GM19043 (cell line): ENCODE measurements around the gene MAML3.

Source experiments
- ATAC-seq: cut with Tn5 transposase; IDR thresholded peaks from one replicate; pipeline ENCODE4 v1.9.1; 2021; ENCODE audit warnings: low read depth; ENCODE audit not compliant: unreplicated experiment

Gene MAML3

DNA sequence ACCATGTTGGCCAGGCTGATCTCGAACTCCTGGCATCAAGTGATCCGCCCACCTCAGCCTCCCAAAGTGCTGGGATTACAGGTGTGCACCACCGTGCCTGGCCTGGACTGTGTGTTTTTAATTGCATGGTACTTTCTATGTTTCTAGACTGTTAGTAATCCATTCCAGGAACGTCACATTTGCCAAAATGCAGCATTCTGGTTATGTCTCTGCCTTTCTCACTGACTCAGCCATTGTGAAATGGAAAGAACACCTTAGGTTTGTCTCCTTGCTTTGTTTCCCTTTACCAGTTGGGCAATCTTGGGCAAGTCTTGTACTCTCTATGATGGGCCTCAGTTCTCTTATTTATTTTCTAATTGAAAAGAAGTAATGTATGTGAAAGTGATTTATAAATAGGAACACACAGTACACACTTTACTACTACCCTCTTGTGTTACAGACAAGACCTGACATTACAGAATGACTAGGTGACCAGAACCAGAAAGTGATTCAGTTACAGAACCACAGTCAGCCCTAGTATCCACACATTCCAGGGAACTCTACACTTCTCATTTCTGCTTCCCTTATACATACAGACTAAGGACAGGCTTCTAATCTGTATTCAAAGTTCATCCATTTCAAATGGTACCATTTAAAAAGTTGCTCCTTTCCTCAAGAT is 301.2 kb downstream of the MAML3 start:
- no peak for ATAC-seq

DNA sequence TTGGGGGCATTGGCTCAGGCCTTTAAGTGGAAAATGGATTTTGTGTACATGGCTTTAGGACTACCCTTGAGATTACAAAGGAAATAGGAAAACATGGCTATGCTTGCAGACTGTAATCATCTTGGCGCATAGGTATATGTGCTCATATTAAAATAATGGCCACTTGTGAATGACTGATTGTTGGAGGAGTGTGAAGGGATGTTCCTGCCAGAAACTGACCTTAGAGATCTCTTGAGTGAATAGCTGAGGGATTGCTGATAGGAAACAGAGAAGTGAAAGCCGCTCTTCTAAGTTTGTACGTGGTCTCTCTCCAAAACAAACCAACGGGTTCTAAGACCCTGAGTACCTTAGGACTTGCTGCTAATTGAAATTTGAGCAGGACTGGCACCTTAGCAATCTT is 302.3 kb downstream of the MAML3 start:
- ATAC-seq: no peak

DNA sequence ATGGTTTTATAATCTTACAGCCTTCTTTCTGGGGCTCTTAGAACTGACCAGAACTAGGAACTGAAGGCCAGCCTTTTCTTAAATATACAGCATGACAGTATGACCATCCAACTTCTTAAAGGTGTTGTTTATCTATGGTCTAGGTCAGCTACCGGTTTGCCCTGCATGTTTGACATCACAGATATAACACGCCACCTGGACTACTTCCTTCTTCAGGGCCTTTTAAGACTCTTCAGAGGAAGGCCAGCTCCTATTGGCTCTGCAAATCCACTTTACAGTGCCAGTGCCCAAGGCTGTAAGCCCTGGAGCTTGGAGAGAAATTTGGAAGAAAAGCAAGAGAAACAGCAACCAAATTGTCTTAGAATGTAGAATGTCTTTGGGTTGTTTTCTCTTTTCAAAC is 302.9 kb downstream of the MAML3 start:
- no peak for ATAC-seq

DNA sequence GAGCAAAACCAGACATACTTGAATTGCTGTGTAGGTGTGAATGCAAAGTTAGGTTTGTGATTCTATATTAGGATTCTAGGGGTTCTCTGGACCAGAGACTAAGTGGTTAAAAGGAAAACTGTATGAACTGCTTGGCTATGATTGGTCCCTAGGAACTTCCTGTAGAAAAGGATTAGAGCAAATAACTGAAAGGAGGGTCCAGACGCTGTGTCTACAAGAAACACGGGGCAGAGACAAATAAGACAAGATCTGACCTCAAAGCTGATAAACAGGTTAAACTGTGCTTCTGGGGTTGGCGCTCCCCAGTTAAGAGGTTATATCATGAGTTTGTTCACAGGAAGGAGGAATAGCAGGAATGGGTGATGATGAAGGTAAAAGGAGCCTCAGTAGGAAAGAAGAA is 304.8 kb downstream of the MAML3 start:
- ATAC-seq: no peak

DNA sequence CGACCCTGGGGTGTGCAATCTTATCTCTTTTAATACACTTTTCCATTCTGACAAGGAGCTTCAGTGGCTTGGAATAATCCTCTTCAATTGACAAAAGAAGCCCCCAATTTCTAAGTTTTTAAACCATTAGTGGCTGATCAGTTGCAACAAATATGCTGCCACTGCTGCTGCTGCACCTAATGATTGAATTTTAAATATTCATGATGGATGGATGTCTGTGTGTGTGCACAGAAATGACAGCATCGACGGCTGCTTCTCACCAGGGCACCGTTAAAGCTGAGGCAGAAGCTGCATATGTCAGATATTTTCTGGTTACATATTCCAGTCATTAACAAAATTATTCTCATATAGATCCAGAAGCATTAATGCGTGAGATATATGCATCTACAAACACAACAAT is 306.0 kb downstream of the MAML3 start:
- ATAC-seq: no peak

DNA sequence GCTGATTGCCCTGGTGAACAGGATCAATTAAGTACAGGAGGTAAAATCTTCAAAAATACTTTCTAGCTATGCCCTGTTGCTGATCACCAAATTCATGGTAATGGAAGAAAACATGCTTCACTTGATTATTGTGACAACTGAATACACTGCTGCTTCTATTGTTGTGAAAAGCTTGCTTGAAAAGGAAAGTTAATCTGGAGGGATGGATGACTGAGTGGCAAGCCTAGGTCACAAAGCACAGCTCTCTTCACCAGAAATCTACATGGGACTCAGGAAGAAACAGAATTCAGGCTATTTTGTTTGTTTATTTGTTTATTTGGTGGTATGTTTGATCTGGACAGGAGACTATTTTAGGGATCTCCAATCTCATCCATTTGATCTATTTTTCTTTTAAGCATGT is 306.4 kb downstream of the MAML3 start:
- no peak for ATAC-seq

DNA sequence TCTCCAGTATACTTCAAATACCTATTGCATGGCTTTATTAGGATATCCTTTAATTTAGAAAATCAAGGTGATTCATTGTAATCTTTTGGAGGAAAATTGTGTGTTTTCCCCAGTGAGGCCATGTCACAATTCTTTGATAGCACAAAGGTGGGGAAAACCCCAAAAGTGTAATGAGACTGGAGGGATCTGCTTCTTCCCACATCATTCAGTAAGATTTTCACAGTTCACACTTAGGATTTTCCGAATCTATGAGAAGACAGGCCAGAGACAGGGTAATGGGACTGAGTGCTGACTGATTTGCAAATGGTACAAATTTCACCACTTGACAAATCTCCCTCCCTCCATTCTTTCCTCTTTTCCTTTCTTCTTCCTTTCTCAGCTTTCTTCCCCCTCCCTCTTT is 307.2 kb downstream of the MAML3 start:
- no peak for ATAC-seq

DNA sequence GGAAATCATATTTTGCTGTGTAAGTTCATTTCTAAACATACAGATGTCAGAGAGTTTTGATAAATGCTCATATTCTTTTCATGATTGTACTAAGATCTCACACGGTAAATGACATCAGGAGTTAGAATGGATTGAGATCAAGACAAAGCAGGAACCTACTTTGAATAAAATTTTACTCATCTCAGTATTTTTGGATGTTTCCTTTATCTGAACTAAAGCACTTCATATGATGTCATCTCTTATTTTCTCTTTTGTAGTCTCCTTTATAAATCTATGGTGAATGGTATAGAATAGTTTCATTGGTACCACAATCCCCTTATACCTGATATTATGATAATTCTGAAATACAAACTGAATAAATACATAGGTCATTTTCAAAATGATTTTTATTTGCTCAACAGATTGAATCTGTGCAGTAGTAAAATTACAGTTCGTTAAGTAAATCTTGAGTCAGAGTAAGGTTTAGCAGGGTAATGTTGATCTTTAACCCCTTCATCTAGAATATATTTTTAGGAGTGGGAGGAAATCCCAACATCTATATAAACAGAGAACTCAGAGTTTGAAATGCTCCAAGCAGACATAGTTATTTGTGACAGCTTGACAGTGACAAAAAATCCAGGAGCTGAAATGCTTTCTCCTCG is 308.4 kb downstream of the MAML3 start:
- ATAC-seq: no peak

DNA sequence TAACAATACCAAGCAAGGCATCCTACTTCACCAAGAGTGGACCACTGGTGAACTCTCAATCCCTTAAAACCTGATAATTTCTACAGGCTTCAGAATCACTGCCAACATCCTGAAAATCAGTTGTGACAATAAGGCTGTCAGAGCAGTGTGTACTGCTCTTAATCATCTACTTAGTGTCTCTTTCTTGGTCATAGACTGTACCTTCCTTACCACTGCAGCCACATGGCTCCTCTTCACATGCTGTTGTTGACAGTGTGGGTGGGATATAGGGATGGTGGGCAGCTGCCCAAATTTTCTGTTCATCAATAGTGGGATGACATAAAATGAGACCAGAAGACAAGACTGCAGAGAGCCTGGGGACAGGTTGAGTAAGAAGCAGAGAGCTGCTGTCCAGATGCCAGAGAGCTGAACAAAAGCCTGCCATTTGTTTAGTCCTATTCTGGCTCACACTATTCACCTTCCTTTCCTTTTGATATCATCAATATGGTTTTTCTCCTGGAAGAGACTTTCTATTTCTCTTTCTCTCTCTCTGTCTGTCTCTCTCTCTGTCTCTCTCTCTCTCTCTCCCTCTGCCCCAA is 309.4 kb downstream of the MAML3 start:
- no peak for ATAC-seq

DNA sequence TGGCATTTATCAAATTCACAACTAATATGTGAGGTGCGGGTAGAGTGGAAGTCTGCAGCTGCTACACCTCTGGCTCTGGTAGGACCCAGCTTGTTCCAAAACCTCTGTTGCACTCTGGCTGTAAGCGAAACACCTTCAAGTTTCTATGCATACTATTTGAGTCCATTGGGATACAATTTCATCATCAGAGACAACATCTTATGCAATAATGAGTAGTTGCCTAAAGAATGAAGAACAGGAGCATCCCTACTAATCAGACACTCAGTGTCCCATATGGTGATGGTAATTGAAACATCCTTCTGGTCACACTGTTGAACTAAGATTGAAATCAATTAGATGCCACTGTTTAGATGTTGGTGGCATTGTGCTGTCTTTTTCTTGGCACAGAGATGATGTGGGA is 309.9 kb downstream of the MAML3 start:
- no peak for ATAC-seq

DNA sequence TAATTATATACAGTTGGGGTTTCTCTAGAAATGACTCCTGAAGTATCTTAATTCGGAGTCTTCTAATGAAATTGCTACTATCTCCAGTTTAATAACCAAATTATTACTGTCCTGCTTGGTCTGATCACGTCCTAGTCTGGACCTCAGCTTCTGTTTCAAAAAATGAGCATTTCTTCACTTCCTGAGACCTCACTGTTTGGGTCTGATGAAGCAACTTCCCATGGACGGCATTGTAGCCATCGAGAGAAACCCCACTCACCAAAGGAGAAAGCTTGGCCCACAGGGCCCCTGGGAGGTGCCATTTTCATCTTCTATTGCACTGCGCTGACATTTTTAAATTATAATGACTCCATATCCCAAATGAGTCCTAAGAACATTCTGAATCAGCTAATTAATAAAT is 310.3 kb downstream of the MAML3 start:
- ATAC-seq: no peak

DNA sequence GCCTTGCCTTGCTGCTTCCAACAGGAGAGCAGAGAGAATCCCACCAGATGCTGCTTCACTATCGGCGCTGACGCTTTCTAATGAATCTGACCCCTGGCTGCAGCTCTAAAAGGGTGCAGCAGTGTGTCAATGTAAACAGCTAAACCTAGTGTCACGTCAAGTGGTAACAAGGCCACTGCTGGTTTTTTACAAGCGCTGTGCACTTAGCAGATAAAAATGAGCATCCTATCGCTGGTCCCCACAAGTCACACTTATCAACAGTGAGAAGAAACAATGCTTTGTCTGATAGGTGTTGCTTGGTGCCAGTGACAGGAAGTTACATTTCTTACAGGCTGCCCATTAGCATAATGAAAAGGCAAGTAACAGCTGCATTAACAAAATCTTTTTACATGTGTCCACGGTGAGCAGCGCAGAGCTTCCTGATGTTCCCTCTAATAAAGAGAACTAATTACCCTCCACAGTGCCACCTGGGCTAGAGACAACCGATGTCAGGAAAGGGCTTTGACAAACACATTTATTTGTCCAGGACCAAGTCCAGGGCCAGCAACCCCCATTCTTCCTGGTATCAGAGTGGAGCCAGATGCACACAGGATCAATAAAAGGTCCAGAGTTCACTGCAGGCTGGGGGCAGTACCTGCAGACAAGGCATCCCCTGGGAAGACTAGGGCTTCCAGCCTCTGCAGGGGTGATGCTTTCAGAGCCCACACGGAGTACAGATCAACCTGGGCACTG is 312.4 kb downstream of the MAML3 start:
- no peak for ATAC-seq

DNA sequence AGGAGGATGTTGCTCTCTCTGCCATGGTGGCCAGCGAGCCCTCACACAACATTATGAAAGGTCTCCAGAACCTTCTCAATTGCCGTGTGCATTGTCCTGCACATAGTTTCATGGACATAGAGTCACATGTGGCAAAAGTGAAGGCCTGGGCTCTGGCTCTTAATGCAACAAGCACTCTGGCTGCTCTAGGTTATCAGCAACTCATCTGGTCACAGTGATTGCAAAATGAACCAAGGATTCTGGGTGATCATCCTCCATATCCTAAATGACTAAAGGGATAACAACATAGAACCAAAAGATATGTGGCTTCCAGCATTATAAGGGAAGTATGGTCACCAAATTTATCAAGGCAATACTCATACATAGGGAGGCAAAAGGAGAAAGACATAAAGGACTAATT is 313.2 kb downstream of the MAML3 start:
- ATAC-seq: no peak

DNA sequence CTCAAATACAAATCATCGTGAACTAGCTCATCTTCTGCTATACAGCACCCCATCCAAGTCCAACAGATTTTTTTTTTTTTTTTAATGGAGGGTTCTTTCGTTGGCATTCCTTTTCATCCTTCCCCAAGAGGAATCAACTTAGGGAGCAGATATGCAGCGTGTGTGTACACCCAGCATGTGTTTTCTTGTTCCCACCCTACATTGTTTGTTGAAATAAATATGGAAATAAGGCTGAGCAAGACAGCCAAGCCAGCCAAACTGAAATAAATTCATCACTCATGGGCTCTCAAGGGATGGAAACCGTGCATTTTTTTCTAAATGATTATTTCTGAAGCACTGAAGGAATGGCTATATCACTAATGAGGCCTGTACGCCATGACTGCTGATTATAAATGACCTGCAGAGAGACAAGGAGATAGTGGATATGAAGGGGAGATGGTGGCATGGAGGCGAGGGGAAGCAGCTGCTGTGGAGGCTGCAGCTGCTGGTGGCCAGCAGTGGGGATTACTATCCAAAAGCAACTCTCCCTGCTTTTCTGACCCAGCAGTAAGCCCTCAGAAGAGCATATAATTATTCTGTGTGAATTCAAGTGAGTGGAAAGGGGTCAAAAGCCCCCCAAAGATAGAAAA is 314.5 kb downstream of the MAML3 start:
- no peak for ATAC-seq

DNA sequence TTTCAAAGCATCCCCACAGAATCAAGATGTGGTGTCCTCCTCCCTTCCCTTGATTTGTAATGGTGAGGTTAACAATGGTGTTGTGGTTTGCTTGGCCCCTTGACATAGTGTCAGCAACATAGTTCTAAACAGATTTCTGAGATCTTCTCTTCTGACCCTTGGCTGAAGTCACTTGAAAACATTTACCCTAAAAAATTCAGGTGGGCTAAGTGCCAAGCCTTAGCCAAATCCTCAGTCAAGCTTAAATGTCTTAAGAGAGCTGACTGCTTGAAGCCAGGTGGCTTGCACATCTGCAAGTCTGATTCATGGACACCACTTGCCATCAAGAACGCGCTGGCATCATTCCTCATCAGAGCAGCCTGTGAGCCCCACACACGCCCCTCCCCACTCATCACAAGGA is 315.2 kb downstream of the MAML3 start:
- no peak for ATAC-seq

DNA sequence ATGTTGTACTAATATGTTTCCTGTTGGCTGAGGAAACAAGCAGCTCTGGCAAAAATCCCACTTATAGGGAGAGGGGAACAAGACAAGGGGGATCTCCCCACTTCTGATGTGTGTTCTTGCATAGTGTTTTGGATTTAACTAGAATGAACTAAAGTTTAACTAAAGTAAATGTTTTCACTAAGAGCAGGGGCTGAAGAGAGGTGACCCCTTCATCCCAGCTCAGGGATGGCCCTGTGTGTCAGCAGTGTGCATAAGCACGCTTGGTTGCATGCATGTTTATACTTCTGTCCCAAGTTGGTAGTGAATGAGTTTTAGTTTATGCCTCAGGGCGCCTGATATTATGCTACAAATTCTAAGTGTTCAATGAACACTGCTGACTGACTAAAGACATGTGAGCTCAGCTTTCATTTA is 319.0 kb downstream of the MAML3 start:
- no peak for ATAC-seq

DNA sequence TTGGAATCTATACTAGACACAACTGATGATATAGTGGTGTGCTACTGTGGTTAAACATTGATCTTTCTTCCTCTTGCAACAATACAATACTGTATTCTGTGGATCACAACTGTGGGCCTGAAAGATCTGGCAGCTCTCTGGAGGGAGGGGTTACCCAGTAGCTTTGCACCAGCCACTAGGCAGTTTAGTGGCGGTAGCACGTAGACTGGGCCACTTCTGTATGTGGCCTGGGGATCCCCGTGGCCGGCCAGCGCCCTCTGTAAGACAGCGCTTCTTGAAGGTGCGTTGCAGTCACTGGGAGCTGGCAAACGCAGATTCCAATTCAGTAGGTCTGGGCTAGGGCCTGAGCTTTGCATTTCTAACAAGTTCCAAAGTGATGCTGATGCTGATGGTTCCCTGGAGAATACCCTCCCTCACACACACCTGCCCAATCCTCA is 319.7 kb downstream of the MAML3 start:
- ATAC-seq: no peak

DNA sequence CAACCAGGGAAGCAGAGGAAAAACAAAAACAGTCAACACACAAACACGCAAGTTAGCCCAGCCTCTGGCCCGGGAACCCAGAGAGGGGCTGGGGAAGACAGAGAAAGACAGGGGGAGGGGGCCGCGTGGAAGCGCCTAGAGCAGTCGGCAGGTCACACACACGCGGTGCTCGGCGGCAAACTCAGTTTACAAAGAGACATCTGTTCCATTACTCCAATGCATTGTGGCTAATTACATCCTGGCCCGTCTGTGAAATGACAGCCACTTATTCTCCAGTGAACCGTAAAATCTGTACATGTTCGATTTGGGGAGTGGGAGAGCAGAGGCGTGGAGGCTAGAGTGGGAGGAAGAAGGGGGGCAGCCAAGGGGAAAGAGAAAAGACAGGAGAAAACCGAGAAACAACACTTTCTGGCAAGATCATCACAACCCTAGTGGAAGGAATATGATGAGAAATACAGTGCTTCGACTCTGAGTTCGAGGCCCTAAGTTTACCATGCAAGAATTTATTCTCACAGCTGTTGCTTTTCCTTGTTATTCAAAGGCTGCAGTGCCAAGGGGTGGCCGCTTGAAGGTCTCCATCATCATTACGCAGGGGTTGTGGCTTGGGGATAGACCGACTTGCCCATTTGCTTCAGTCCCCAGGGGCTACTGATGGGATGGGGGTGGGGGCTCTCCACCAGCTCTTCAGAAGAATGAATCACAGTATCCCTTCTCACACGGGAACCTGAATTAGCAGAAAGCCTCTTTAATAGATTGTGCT is 320.7 kb downstream of the MAML3 start:
- ATAC-seq: no peak

DNA sequence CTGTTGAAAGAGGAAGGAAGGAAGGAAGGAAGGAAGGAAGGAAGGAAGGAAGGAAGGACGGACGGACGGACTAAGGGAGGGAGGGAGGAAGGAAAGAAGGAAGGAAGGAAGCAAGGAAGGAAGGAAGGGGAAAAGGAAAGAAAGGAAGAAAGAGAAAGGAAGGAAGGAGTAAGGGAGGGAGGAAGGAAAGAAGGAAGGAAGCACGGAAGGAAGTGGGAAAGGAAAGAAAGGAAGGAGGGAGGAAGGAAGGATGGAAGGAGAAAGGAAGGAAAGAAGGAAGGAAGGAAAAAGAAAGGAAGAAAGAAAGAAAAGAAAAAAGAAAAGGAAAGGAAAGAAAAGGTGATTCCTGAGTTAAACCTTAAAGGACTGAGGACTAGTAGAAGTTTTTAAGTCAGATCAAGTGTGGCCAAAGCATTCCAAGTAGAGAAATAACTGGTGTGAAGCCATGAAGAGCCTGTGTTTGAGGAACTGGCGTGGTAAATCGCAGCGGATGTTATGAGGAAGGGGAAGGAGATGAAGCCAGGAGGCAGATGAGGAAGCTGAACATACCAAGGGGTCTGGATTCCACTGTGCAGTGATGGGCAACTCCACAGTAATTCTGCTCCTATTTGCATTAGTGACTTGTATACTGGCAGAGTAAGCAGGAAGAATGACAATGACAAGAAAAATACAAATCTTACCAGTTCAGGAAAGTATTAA is 324.9 kb downstream of the MAML3 start:
- no peak for ATAC-seq

DNA sequence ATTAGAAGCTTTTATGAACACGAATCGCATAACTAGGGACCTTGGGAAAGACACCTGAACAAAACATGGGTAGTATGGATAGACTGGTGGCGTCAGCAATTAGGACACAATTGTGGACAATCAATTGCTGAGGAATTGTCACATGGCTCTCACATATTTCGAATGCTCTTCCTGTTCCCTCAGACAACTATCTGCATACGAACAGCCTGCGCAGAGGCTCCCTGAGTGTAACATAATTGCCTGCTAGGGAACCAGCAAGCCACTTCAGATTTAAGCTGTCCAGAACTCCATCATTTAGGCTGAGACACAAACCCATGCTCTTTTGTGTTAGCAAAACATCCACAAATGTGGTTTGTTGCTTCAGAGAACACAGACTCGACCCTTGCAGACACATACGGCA is 327.6 kb downstream of the MAML3 start:
- ATAC-seq: no peak
